B cell (primary cell): ENCODE data around the gene CNPY3. TPM values are rescaled to one million over a fixed set of nuclear protein-coding genes. Genes with fewer than 3 reads are reported as not detected.
A peak's percentile ranks its signal among the peaks of the same experiment; 100 is the strongest.

ENCODE experiments used
- ATAC-seq: fragments of 200-7000 bp; cut with Tn5 transposase; one replicate; pipeline ENCODE4 v1.10.0; 2021; ENCODE audit warnings: low read depth, mild to moderate bottlenecking, moderate number of reproducible peaks, moderate library complexity
- CTCF ChIA-PET: fragments of 350-600 bp; sonication (Branson Sonifier 250); formaldehyde crosslinking; loops from one replicate; lab custom pipeline; 2021; ENCODE audit warnings: antibody characterized with exemption, inconsistent platforms; lab: Charles Lee
- POLR2A ChIA-PET: fragments of 350-600 bp; sonication (Branson Sonifier 250); formaldehyde crosslinking; loops from one replicate; lab custom pipeline; 2021; ENCODE audit warnings: antibody characterized with exemption; lab: Charles Lee
- DNase-seq: peaks from one replicate; pipeline ENCODE4 v3.0.0; 2013
- H2AFZ ChIP-seq: 2 replicates; pipeline ENCODE4 v1.6.1; 2012; ENCODE audit warnings: mild to moderate bottlenecking, low read depth, low read length; ENCODE audit not compliant: insufficient read depth, poor library complexity, severe bottlenecking
- H3K27ac ChIP-seq, 2 donors: 1 replicate in 1 of 2; 2 replicates in 1 of 2; pipeline ENCODE4 v1.5.1; 2012 to 2013; ENCODE audit warnings: low read length in 2 of 2, mild to moderate bottlenecking in 2 of 2, moderate library complexity in 1 of 2
- H3K27me3 ChIP-seq, 4 experiments: fragments of 200-600 bp in 1 of 4; sonication (generic) in 1 of 4; replicated peaks in 1 of 4; 1 replicate in 2 of 4; 2 replicates in 2 of 4; pipeline versions ENCODE4 v1.6.1 to v1.7.0; 2013 to 2016; ENCODE audit warnings: low read length in 3 of 4, mild to moderate bottlenecking in 2 of 4, mixed read lengths in 1 of 4, moderate library complexity in 1 of 4; ENCODE audit not compliant: insufficient read depth in 4 of 4, control insufficient read depth in 3 of 4; ENCODE audit errors: control extremely low read depth in 1 of 4
- H3K36me3 ChIP-seq, 2 experiments: replicated peaks in 1 of 2; 1 replicate in 1 of 2; 2 replicates in 1 of 2; pipeline versions ENCODE4 v1.6.1 to v1.7.1; 2013; ENCODE audit warnings: low read length in 1 of 2; ENCODE audit not compliant: insufficient read depth in 2 of 2, control insufficient read depth in 1 of 2; ENCODE audit errors: control extremely low read depth in 1 of 2, extremely low read depth in 1 of 2
- H3K4me1 ChIP-seq, 2 donors: fragments of 200-600 bp in 1 of 2; sonication (generic) in 1 of 2; 1 replicate in 1 of 2; 2 replicates in 1 of 2; pipeline versions ENCODE4 v1.5.1 to v1.6.1; 2013 to 2017; ENCODE audit warnings: low read length in 2 of 2; ENCODE audit not compliant: control insufficient read depth in 2 of 2, insufficient read depth in 2 of 2
- H3K4me2 ChIP-seq: replicated peaks from 2 replicates; pipeline ENCODE3; 2012; ENCODE audit warnings: mild to moderate bottlenecking, low read depth, low read length; ENCODE audit not compliant: poor library complexity, severe bottlenecking
- H3K4me3 ChIP-seq, 5 experiments: fragments of 200-600 bp in 1 of 5; sonication (generic) in 1 of 5; 1 replicate in 3 of 5; 2 replicates in 2 of 5; pipeline versions ENCODE4 v1.5.1 to v1.7.0; 2011 to 2016; ENCODE audit warnings: low read length in 4 of 5, mild to moderate bottlenecking in 4 of 5, low read depth in 2 of 5, control low read depth in 1 of 5, moderate library complexity in 1 of 5; ENCODE audit not compliant: insufficient read depth in 1 of 5; ENCODE audit errors: control extremely low read depth in 1 of 5, extremely low read depth in 1 of 5
- H3K79me2 ChIP-seq: fragments of 200-600 bp; sonication (generic); one replicate; pipeline ENCODE4 v1.6.0; 2016; ENCODE audit warnings: low read length; ENCODE audit not compliant: control insufficient read depth, insufficient read depth
- H3K9ac ChIP-seq: fragments of 200-600 bp; sonication (generic); 2 replicates; pipeline ENCODE4 v1.6.1; 2017; ENCODE audit warnings: mild to moderate bottlenecking, low read length, moderate library complexity
- H3K9me3 ChIP-seq, 3 donors: one replicate each; pipeline versions ENCODE4 v1.6.1 to v1.7.1; 2013; ENCODE audit warnings: low read length in 2 of 3; ENCODE audit not compliant: control insufficient read depth in 2 of 3, insufficient read depth in 1 of 3; ENCODE audit errors: control extremely low read depth in 1 of 3
- H4K20me1 ChIP-seq: 2 replicates; pipeline ENCODE4 v1.6.0; 2012; ENCODE audit warnings: mild to moderate bottlenecking, low read length; ENCODE audit not compliant: insufficient read depth, control insufficient read depth, poor library complexity, severe bottlenecking
- H3K27ac Mint-ChIP-seq: one replicate; pipeline ENCODE4 v1.8.0; 2021; ENCODE audit warnings: mixed read lengths
- H3K27me3 Mint-ChIP-seq: one replicate; pipeline ENCODE4 v1.8.0; 2021; ENCODE audit warnings: mixed read lengths
- H3K4me1 Mint-ChIP-seq: one replicate; pipeline ENCODE4 v1.8.0; 2021; ENCODE audit warnings: mixed read lengths
- H3K4me3 Mint-ChIP-seq: one replicate; pipeline ENCODE4 v1.8.0; 2021; ENCODE audit warnings: mixed read lengths
- H3K9me3 Mint-ChIP-seq: one replicate; pipeline ENCODE4 v1.8.0; 2022; ENCODE audit warnings: mixed read lengths; ENCODE audit not compliant: insufficient read depth
- CTCF ChIP-seq: fragments of 200-600 bp; IDR thresholded peaks from one replicate; pipeline ENCODE4 v1.8.0; 2022; ENCODE audit warnings: antibody characterized with exemption, mild to moderate bottlenecking
- EZH2 ChIP-seq: IDR thresholded peaks from 2 replicates; pipeline ENCODE4 v1.6.1; 2012; ENCODE audit warnings: borderline replicate concordance, low read depth, mild to moderate bottlenecking, moderate library complexity, low read length; ENCODE audit not compliant: insufficient read depth, poor library complexity, severe bottlenecking
- WGBS: methylation state at CpG from one replicate; pipeline ENCODE4 v1.1.5; 2013; ENCODE audit warnings: missing lambda C conversion rate; ENCODE audit not compliant: insufficient coverage; 5-methylcytosine and 5-hydroxymethylcytosine counted together
- intact Hi-C: fragments of 100-400 bp; cut with micrococcal nuclease; formaldehyde crosslinking; loops from one replicate; pipeline ENCODE4 v1.10.0; 2022
- polyA plus RNA-seq: library from polyadenylated mRNA; depleted of rRNA; stranded (reverse); fragments of >200 nt; gene quantifications from 2 replicates; pipeline ENCODE4 v1.2.3, GENCODE V29; 2012
- total RNA-seq, 2 donors: library from RNA; stranded (reverse); fragments of 120-200 nt in 1 of 2; gene quantifications; 1 replicate in 1 of 2; 2 replicates in 1 of 2; pipeline versions ENCODE4 v1.2.3 to v1.2.4, GENCODE V29; 2013 to 2022

Gene CNPY3
- total and polyA plus RNA-seq, 2 donors (not counting 1 experiment from before 2014, with no cell fraction given): 123 to 163 TPM

GRCh38 chr6:42979523-42980177 lies 50.4 kb downstream of the CNPY3 start:
- Histone ChIP-seq H3K79me2 (peaks cover 62% of the 10 kb centered on the region), H3K4me2 (peak overlapping the region; percentile 82), H3K27me3 (no peaks in the 10 kb centered on the region), H4K20me1 (no peaks in the 10 kb centered on the region), H3K4me1 (peaks cover 19 to 32% of the 10 kb centered on the region in 2 donors), H2AFZ (peak overlapping the region; percentile 82), H3K27ac (peak overlapping the region; percentile 73 to 85), H3K9me3 (no peaks in the 10 kb centered on the region), H3K4me3 (peak overlapping the region; percentile 71 to 88 (median 80)), H3K36me3 (peaks cover 0 to 5% of the 10 kb centered on the region in 2 experiments), H3K9ac (peak overlapping the region; percentile 86)
- no peaks in the 10 kb centered on the region for H3K9me3 Mint-ChIP-seq
- ChIA-PET POLR2A (interaction anchor here (0.8 to 4.0 kb wide), 4 partner anchors 34 to 80 kb away, joined by 3 to 53 read pairs (median 8); partner anchors contain the start of genes CNPY3, KLC4, KLHDC3 and MEA1), CTCF (interaction anchor here (0.7 to 2.7 kb wide), 5 partner anchors 48 to 530 kb away, joined by 3 to 6 read pairs (median 3); partner anchors contain the start of gene LRRC73)
- peak overlapping the region; percentile 98 for H3K27ac Mint-ChIP-seq
- ATAC-seq (no peak), DNase-seq (no peak)
- peaks cover 41% of the 10 kb centered on the region for H3K4me1 Mint-ChIP-seq
- no peak for TF ChIP-seq CTCF
- no peak for TF ChIP-seq EZH2
- WGBS: 34% methylated on average over 8 of the region's 9 CpGs
- H3K4me3 Mint-ChIP-seq: peak overlapping the region; percentile 98
- H3K27me3 Mint-ChIP-seq: no peaks in the 10 kb centered on the region
- intact Hi-C loops: loop anchor here (1.0 to 2.0 kb wide), 5 partner anchors 19 to 195 kb away; partner anchors contain the start of genes CNPY3, GNMT, KLC4 and MEA1

GRCh38 chr6:42981836-42982235 lies 52.6 kb downstream of the CNPY3 start:
- H4K20me1 ChIP-seq: no peaks in the 10 kb centered on the region
- Mint-ChIP-seq H3K27me3 (no peaks in the 10 kb centered on the region), H3K4me3 (no peak overlapping the region), H3K4me1 (peaks cover 48% of the 10 kb centered on the region), H3K9me3 (no peaks in the 10 kb centered on the region), H3K27ac (no peak overlapping the region)
- no peak for TF ChIP-seq CTCF
- H3K4me3 ChIP-seq: no peak overlapping the region
- no peak overlapping the region for H3K27ac ChIP-seq
- intact Hi-C loops: no loop called here
- H3K4me1 ChIP-seq: peaks cover 24 to 45% of the 10 kb centered on the region in 2 donors
- peaks cover 76% of the 10 kb centered on the region for H3K79me2 ChIP-seq
- no peak overlapping the region for H2AFZ ChIP-seq
- DNase-seq (no peak), ATAC-seq (no peak)
- 94% methylated on average over 3 of the region's 5 CpGs for WGBS
- ChIA-PET POLR2A (interaction anchor here (0.6 kb wide), 2 partner anchors 34 to 72 kb away, joined by 7 to 10 read pairs; no protein-coding TSS in a partner anchor), CTCF (no interaction called here)
- H3K4me2 ChIP-seq: no peak overlapping the region
- no peaks in the 10 kb centered on the region for H3K9me3 ChIP-seq
- H3K27me3 ChIP-seq: no peaks in the 10 kb centered on the region
- no peaks in the 10 kb centered on the region for H3K36me3 ChIP-seq
- no peak overlapping the region for H3K9ac ChIP-seq
